Endometrial microvascular endothelial cells (primary cell): ENCODE data around the gene SELL. TPM values are rescaled to one million over a fixed set of nuclear protein-coding genes. Genes with fewer than 3 reads are reported as not detected.
"Not testable (repeated sequence)": the region's sequence is repeated elsewhere in the genome, so short reads cannot be mapped to it uniquely, and the experiment has no call there.

ENCODE experiments used
- in situ Hi-C: cut with HindIII; loops from 2 replicates; pipeline ENCODE4 v1.10.0; 2017; ENCODE audit warnings: low sequenced_read_pairs, low pct_unique_long_range_greater_than_20kb; ENCODE audit errors: inconsistent ontology term
- total RNA-seq: library from RNA; depleted of rRNA; stranded (reverse); fragments of >200 nt; gene quantifications from one replicate; pipeline ENCODE4 v1.2.3, GENCODE V29; 2015; ENCODE audit errors: inconsistent ontology term

The SELL gene
- total RNA-seq, 1 donor from 2014 or later = not detected

- in situ Hi-C loops = no loop called here
Observed at GRCh38 chr1:169712309-169712631, 850 bp upstream of the SELL start.

DNA sequence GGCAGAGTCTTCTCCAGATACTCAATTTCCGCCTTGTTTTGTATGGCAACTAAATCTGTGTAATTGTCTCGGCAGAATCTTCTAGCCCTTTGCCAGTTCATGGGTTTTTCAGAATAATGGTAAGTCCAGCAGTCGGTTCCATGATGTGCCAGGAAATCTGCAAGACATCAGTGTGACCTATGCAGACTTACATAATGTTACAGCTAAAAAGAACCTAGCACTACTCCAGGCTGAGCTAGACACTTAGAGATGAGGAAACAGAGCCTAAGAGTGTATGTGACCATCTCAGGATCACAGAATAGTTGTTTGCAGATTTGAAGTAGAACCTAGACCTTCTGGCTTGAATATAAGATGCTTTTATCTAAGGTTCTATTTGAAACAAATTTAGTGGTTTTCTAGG, 2.8 kb downstream of the SELL start:
- in situ Hi-C loops = no loop called here

DNA sequence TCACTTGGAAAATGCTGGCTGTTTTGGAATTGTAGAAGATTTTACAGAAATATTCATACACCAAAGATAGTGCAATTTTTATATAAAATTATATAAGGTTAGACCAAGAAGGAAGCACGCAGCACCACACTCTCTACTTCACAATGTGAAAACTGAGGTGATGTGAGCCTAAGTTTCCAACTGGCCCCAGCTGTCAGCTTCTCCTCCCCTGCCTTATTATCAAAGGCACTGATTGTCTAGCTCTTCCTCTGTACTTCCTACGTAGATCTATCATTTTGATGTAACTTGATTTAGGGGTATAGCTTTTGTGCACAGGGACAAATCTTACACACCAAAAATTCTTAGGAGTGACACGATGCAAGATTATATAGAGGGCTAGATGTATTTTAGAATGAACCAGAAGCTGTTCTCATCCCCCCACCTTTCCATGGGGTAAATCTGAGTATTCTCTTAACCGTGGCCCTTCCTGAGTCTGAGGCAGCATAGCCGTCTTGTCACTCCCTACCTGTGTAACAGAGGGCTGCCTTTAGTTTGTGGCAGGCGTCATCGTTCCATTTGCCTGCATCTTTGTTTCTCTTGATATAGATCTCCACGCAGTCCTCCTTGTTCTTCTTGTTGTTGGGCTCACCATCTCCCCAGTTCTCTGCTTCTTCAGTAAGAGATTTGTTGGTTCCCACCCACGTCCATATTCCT, 3.4 kb downstream of the SELL start:
- in situ Hi-C loops = no loop called here

- in situ Hi-C loops = no loop called here
Observed at GRCh38 chr1:169704797-169705196, 6.6 kb downstream of the SELL start.

GRCh38 chr1:169701261-169702005, 10.0 kb downstream of the SELL start:
- in situ Hi-C loops = no loop called here

GRCh38 chr1:169699707-169700106, 11.7 kb downstream of the SELL start:
- in situ Hi-C loops = no loop called here

- in situ Hi-C loops = no loop called here
Observed at GRCh38 chr1:169698976-169699375, 12.4 kb downstream of the SELL start.

GRCh38 chr1:169697755-169698154, 13.7 kb downstream of the SELL start:
- in situ Hi-C loops = no loop called here

GRCh38 chr1:169696273-169697100, 14.9 kb downstream of the SELL start:
- in situ Hi-C loops = no loop called here

- in situ Hi-C loops = no loop called here
Observed at GRCh38 chr1:169694304-169695075, 16.9 kb downstream of the SELL start.

DNA sequence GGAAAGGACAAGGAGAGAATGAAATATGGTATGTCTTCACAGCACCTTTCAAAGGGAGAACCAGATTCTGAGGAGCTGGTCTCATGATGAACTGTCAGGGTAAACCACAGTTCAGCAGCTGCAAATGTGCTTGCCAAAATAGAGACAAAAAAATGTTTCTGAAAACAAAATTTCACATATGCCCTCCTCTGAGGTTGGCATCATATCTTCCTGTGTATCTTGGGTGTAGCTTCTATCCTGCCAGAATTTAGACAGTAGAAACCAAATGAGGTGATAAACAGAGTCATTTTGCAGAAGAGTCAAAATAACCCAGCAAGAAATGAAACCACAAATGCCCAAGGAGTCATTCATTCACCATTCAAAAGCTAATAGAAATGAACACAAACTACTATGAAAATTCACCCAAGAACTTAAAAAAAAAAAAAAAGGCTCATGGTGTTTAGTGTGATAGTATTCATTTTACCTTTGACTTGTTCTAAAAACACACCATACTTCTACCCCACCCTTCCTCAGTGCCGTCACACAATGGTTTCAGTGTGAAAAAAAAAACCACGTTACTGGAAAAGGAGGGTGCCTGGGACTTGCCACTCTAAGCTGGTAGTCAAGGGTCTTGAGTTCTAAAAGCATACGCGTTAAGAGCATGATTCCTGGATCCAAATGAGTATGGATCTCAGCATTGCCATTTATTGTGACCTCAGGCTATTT, 18.5 kb downstream of the SELL start:
- in situ Hi-C loops = no loop called here

GRCh38 chr1:169690489-169690888, 20.9 kb downstream of the SELL start:
- in situ Hi-C loops = no loop called here

DNA sequence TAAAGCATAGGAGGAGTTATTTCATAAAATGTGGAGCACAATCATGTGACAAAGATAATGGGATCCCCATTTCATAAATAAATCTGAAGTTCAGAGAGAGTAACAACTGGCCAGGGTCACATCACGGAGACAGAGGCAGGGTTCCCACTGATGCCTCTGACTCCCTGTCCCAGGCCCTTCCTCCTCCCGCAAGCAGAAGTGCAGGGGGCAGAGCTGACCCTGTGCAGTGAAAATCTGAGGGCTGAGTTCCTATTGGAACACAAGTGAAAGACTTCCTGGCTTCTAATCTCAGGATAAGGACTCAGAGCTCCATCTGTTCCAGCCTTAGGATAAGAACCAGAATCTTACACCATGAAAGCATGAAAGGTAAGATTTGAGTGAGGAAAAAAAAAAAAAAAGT, 22.0 kb downstream of the SELL start:
- in situ Hi-C loops = no loop called here

- in situ Hi-C loops = not testable (repeated sequence)
Observed at GRCh38 chr1:169688377-169688776, 23.0 kb downstream of the SELL start.

- in situ Hi-C loops = no loop called here
Observed at GRCh38 chr1:169683661-169684060, 27.8 kb downstream of the SELL start.

DNA sequence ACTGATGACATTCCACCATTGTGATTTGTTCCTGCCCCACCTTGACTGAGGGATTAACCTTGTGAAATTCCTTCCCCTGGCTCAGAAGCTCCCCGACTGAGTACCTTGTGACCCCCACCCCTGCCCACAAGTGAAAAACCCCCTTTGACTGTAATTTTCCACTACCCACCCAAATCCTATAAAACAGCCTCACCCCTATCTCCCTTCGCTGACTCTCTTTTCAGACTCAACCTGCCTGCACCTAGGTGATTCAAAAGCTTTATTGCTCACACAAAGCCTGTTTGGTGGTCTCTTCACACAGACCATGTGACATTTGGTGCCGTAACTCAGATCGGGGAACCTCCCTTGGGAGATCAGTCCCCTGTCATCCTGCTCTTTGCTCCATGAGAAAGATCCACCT, 28.3 kb downstream of the SELL start:
- in situ Hi-C loops = not testable (repeated sequence)

- in situ Hi-C loops = no loop called here
Observed at GRCh38 chr1:169682071-169682470, 29.3 kb downstream of the SELL start.

DNA sequence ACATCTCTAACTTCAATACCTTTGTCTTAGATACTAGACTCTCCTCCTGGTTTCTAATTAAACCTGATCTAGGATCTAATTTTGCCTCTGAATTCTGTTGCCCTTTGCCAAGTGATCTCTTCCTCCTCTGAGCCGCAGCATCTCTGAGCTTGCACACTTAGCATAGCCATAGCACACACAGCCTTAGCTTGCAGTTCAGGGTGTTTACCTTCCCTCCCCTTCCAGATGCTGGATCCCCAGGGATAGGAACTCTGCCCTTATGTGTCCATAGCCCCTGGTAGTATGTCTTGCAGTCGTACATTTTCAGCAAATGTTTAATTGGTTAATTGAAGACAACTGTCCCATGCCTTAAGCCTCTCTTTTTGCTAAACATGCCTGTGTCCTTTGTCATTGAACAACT, 30.3 kb downstream of the SELL start:
- in situ Hi-C loops = no loop called here
